Hematopoietic multipotent progenitor cell treated with erythropoietin and hydrocortisone succinate and interleukin-3 and kit ligand, for 6 days (in vitro differentiated cells): ENCODE measurements around the gene TMEM63A.
"Not testable (repeated sequence)": the region's sequence is repeated elsewhere in the genome, so short reads cannot be mapped to it uniquely, and the experiment has no call there.

Source experiments
- DNase-seq: peaks from one replicate; pipeline ENCODE4 v3.0.0-alpha.2; 2015

The TMEM63A gene

DNA sequence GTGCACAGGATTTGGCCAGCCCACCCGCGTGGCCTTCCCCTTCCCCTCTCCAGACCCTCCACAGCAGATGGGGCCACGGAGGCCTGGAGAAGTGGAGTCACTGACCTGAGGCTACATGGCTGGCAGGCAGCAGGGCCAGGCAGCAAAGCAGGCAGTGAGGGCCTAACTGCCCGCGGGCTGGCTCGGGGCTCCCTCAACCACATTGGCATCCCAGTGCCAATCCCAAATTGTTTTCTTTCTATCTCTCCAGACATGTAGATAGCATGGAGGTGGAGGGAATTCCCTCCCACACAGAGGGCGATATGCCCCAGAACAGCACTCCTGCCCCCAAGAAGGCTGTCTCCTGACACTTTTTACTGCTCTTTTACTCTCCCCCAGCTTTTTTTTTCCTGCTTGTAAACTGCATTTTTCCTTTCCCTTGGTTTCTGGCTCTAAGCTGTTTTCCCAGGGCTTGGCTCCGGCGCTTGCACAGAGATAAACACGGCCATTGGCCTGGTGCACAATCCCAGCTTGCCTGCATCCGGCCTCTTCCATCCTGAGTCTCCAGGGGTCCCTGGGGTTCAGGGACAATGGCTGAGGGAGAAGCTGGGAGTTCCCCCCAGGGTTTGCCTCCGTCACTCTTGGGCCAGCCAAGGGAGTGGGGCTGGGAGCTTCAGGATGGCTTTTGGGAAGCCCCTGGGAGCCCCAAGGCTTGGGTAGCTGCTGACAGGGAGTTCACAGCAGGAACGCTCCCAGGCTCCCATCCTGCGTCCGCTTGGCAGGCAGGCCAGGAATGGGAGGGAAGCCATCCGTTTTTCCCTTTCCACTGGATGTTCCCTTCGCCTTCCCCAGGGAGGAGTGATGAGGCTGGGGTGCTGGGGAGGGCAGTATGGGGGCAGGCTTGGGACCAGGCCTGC is 65.3 kb downstream of the TMEM63A start:
- DNase-seq, result no peak

DNA sequence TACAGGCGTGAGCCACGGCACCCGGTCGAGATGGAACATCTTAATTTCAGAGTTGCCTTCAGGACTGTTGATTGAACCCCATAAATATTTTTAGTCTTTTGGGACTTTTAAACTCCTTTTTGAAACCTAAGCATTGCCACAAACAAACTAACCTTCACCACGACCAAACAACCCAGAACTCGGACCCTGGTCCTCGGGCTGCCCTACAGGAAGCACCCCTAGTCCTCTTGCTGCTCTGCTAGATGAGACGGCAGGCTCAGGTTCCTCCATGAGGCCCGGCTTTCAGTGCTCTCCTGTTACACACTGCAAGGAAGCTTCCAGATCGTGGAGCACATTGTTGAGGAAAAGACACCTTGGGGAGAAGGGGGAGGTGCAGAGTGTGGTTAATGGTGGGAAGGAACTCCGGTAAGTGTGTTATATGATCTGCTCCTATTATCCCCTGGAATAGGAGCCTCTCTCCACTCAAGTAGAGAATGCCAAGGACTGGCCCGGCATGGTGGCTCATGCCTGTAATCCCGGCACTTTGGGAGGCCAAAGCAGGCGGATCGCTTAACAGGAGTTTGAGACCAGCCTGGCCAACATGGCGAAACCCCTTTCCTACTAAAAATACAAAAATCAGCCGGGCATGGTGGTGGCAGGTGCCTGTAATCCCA is 66.5 kb downstream of the TMEM63A start:
- DNase-seq, result no peak

DNA sequence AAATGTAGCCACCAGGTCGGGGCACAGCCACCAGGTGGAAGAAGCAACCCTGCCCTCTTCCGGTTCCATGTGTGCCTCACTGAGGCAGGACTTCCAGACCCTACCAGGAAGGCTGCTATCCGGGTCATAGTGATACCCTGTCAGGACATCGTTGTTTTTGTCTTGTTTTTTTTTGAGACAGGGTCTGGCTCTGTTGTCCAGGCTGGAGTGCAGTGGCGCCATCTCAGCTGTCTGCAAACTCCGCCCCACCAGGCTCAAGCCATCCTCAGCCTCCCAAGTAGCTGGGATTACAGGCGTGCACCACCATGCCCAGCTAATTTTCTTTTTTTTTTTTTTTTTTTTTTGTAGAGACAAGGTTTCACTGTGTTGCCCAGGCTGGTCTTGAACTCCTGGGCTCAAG is 67.1 kb downstream of the TMEM63A start:
- not testable (repeated sequence) for DNase-seq

DNA sequence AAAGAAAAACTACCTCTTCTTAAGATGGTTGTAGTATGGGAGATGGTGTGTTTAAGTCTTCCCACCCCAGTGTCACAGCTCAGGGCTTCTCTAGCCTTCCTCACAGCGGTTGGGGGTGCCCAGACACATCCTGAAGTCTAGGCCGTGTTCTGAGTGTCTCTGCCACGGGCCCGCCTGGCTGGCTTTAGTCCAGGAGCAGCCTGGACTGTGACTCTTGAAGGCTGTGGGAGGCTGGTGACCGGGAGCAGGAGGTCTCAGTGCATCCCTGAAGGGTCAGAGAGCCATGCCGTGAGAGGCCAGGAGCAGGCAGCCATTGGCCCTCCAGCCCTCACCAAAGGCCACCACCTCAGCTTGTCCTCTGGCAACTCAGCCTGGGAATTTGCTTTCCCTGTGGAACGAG is 67.8 kb downstream of the TMEM63A start:
- no peak for DNase-seq

DNA sequence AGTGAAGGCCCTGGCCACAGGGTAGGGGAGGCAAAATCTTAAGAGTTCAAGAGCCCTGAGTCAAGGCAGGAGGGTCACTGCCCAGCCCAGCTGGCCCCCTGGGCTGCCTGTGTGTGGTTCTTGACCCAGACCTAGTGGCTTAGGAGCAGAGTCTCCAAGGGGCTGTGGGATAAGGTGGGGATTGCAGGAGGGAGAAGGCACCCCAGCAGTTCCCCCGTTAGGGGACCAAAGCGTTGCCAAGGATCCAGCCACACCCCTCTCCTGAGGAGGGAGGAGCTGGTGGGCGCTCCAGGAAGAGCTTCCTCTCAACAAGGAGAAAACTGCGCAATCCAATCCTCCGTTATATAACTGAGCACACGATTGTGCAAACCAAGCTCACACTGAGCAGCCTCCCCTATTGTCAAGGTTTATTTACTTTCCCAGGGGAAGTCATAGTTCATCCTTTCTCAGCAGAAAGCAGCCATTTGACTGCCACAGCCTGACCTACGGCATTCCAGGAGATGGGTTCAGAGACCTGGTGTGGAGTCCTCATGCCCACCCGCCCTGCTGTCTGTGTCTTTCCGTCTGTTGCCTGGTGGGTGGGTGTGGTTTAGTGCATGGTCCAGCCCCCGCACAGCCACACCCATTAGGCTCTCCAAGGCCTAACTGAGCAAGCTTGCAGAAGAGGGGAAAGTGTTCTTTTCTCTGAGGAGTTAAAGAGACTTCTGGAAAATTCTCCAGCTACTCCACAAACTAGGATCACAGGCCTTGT is 68.8 kb downstream of the TMEM63A start:
- DNase-seq, result peak; percentile 83

DNA sequence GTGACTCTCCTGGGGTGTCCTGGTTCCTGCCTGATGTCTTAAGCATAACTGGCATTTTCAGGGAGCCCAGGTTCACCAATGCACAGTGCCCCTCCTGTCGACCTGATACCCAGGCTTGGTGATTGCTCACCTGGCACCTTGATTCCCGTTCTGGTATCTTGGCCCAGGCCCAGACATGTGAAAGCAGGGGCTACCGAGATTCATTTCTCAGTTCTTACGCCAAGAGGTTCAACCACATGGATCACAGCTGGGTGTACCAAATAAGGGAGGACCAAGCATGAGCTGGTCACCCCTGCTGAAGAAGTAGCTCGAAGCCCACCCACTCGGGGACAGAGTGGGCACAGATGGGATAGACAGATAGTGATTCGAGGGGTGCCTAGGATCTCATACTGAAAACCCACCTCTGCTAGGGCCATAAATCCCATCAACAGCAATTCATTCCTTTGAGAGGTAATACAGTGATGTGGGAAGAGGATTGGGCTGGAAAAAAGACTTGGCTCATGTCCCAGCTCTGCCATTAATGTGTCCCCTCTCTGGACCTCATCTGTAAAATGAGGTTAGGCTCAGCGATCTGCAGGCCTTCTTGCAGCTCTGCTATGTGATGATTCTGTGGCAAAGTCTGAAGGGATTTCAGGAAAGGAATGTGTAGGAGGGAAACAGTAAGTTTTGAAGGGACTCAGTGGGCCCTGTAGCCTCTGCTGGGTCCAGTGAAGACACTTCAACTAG is 69.5 kb downstream of the TMEM63A start:
- no peak for DNase-seq

DNA sequence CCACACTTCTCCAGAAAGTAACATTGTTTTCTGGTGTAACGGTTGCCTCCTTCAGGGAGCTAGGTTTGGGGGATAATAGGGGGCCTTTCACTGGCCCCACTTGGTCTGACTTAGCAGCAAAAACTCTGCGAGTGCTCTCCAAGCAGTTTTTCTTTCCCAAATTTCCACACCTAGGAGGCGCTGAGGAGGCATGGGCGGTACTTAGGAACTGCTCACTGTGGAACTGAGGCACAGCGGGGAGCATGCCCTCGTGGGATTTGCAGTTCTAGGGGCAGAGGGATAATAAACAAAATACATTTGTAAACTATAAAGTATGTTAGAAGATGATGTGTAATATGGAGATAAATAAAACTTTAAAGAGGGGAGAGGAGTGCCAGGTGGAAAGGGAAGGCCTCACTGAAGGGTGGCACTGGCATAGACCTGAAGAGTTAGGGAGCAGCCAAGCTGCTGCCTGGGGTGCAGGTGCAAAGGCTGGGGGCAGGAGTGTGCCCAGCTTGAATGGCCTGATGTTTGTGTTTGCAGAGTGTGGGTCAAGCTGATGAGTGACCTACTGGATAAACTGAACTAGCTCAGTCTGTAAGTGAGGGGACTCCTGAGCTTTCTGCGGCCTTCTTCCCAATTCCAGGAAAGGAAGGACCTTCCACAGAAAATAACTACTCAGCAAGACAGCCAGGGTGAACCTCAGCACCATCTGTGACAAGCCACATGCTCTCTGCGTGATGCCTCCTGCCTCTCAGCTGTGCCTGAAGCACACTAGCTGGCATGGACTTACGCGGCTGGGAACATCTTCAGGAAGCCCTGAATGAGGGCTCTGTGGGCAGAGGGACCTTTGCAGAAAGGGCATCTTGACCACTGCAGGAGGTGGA is 70.3 kb downstream of the TMEM63A start:
- DNase-seq, result no peak

DNA sequence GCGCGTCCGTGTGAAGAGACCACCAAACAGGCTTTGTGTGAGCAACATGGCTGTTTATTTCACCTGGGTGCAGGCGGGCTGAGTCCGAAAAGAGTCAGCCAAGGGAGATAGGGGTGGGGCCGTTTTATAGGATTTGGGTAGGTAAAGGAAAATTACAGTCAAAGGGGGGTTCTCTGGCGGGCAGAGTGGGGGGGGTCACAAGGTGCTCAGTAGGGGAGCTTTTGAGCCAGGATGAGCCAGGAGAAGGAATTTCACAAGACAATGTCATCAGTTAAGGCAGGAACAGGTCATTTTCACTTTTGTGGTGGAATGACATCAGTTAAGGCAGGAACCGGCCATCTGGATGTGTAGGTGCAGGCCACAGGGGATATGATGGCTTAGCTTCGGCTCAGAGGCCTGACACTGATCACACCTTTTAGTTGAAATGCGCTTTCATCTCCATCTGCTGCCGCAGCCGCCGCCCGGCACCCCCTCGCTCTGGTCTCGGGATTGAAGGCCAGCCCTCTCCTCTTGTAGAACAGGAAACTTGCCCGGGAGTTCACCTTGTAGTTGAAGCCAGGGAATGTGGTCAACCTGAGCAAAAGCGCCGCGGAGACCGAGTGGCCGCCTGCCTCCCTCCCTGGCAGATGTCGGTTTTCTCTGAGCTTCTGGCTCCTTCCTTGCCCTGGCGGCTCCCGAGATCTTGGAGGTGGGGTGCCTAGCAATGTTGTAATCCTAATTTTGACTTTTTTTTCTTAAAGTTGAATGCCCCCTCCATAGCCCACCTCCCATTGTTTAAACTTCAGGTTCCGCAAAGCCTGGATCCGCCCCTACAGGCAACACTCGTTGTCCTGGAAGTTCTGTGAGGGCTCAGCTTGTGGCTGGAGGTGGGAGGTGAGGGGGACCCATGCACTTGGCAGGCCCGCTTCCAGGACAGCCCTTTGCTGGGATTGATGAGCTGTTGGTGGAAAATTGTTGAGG is 71.3 kb downstream of the TMEM63A start:
- not testable (repeated sequence) for DNase-seq

DNA sequence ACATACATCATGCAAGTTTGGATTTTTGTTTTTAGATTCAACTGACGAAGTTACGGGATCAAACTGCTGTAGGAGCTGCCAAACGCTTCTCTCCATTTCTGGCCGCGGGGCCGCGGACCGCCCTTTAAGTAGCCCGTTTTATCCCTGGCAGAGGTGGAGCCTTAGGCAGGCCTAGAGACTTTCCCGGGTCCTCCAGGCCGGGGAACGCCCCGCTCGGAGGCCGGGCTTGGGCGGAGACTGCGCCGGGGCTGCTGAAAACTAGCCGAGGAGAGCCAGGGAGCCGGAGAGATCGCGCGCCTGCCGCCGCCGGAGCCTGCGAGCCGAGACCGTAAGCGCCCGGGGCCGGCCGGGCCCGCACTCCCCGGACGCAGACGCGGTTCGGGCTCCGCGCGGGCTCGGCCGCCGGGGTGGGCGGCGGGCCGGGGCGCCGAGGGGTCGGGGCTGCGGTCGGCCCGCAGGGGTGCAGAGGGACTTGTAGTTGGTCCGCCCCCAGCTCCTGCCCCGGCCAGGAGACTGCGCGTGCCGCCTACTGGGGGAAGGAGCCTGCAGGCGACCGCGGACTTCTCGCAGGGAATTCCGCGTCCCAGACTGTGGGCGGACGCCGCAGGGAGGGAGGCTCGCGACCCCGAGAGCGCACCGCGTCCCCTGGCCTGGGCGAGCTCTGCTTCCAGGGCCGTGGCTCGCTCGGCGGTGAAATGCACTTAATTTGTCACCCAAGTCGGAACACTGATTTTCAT is 72.2 kb downstream of the TMEM63A start, which contains the start of gene EPHX1:
Gene EPHX1, plus strand, starts transcription at position 283 of the 737 bp plus-strand sequence. CDS start 18,606 bp downstream, outside the sequence.
- DNase-seq, result peak; percentile 92

DNA sequence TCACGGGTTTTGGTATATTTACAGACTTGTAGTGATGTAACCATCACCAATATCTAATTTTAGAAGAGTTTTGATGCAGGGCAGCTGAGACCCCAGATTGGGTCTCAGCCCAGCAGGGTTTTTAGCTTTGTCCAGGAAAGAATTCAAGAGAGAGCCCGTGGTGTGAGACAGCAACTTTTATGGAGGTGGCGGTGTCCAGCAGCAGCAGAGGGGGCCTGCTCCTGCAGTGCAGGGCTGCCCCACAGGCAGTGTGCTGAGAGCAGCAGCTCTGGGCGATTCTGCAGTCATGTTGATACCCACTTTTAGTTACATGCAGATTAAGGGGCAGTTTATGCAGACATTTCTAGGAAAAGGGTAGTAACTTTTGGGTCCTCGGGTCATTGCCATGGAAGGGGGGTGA is 74.0 kb downstream of the TMEM63A start:
- peak; percentile 28 for DNase-seq

DNA sequence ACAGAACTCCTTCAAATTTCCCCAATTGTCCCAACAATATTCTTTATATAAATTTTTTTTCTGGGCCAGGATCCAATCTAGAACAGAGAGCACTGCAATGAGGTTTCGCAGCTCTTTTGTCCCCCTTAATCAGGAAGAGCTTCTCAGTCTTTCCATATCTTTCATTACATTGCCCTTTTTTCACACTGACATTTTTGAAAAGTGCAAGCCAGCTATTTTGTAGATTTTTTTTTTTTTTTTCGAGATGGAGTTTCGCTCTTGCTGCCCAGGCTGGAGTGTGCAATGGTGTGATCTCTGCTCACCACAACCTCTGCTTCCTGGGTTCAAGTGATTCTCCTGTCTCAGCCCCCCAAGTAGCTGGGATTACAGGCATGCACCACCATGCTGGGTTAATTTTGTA is 75.4 kb downstream of the TMEM63A start:
- DNase-seq, result not testable (repeated sequence)

DNA sequence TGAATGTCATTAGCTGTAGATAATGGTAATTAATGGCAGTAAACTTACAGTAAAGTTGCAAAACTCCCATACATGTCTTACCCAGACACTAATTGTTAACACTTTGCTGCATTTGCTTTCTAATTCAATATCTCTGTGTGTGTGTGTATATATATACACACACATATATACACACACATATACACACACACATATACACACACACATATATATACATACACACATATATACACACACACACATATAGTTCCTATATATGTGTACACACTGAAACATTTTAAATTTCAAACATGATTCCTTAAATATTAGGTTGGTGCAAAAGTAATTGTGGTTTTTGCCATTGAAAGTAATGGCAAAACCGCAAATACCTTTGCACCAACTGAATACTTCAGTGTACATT is 75.9 kb downstream of the TMEM63A start:
- DNase-seq, result no peak

DNA sequence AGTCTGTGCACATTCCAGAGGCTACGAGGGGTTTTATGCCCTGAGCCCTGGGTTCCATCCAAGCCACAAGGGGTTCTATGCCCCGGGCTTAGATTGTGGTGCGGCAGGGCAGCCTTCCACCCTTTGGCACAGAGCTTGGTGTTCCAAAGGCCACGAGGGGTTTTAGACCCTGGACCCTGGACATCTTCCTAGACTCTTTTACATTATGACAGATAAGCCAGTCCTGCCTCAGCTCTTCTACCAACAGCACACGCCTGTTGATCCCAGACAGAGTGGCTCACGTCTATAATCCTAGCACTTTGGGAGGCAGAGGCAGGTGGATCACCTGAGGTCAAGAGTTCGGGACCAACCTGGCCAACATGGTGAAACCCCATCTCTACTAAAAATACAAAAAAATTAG is 81.0 kb downstream of the TMEM63A start:
- not testable (repeated sequence) for DNase-seq

DNA sequence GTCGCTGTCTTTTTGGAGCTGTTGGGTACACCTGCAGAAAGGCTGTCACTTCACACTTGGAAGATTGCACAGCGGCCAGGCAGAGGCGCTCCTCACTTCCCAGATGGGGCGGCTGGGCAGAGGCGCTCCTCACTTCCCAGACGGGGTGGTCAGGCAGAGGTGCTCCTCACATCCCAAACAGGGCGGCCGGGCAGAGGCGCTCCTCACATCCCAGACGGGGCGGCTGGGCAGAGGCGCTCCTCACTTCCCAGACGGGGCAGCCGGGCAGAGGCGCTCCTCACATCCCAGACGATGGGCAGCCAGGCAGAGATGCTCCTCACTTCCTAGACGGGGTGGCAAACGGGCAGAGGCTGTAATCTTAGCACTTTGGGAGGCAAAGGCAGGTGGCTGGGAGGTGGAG is 86.1 kb downstream of the TMEM63A start:
- DNase-seq, result not testable (repeated sequence)
